OCI-LY7 (cell line): ENCODE data around the gene FHDC1.

ENCODE experiments used
- EZH2phosphoT487 ChIP-seq: fragments of 200-600 bp; sonication (generic); IDR thresholded peaks from 2 replicates; pipeline ENCODE4 v1.6.1; 2018; ENCODE audit warnings: low read depth, borderline replicate concordance, mild to moderate bottlenecking, mixed run types, antibody characterized with exemption, low read length, moderate library complexity, mixed read lengths
- TF ChIP-seq, protein P1 (sequence below): fragments of 200-600 bp; sonication (generic); conservative IDR thresholded peaks from 2 replicates; pipeline ENCODE4 v1.5.1; 2014; ENCODE audit warnings: mild to moderate bottlenecking, antibody characterized with exemption, low read length, moderate library complexity, mixed read lengths

DNA sequence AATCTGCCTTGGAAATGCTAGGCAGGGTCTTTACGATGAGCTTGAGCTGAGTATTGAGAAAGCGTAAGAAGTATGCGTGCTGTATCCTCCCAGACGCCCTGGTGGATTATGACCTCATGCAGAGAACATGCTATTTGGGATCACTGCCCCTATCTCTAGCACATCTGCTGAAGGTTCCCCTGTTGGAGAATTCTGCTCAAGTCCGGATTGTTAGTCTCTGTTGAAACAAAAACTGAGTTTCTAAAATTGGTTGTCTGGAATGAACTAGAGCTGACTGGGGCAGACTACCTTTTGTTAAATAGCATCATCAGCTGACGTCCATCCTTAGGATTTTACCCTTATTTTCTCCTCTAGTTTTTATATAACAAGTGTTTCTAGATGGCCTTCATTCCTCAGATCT is 7.5 kb downstream of the FHDC1 start:
- TF ChIP-seq, protein P1, sequence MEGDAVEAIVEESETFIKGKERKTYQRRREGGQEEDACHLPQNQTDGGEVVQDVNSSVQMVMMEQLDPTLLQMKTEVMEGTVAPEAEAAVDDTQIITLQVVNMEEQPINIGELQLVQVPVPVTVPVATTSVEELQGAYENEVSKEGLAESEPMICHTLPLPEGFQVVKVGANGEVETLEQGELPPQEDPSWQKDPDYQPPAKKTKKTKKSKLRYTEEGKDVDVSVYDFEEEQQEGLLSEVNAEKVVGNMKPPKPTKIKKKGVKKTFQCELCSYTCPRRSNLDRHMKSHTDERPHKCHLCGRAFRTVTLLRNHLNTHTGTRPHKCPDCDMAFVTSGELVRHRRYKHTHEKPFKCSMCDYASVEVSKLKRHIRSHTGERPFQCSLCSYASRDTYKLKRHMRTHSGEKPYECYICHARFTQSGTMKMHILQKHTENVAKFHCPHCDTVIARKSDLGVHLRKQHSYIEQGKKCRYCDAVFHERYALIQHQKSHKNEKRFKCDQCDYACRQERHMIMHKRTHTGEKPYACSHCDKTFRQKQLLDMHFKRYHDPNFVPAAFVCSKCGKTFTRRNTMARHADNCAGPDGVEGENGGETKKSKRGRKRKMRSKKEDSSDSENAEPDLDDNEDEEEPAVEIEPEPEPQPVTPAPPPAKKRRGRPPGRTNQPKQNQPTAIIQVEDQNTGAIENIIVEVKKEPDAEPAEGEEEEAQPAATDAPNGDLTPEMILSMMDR = no peak
- no peak for TF ChIP-seq EZH2phosphoT487
